Natural killer cell (primary cell): Measurements from ENCODE around the gene PTPRJ. TPM values are rescaled to one million over a fixed set of nuclear protein-coding genes. Genes with fewer than 3 reads are reported as not detected.

ENCODE experiments used
- ATAC-seq, 3 donors: fragments of 150-1000 bp in 2 of 3; fragments of 200-7000 bp in 1 of 3; cut with Tn5 transposase; 1 replicate in 1 of 3; 2 replicates in 2 of 3; pipeline ENCODE4 v1.10.0; 2021; ENCODE audit warnings: mild to moderate bottlenecking in 2 of 3, moderate library complexity in 2 of 3
- DNase-seq, 2 donors: peaks; one replicate each; pipeline versions ENCODE4 v3.0.0 to v3.0.0-alpha.2; 2013 to 2021; ENCODE audit warnings: mixed read lengths in 1 of 2
- H3K27ac ChIP-seq: one replicate; pipeline ENCODE4 v1.5.1; 2013; ENCODE audit warnings: mild to moderate bottlenecking, low read length
- H3K27me3 ChIP-seq: one replicate; pipeline ENCODE4 v1.6.1; 2013; ENCODE audit warnings: low read length; ENCODE audit not compliant: control insufficient read depth, insufficient read depth
- H3K36me3 ChIP-seq: one replicate; pipeline ENCODE4 v1.6.1; 2013; ENCODE audit warnings: low read length; ENCODE audit not compliant: control insufficient read depth, insufficient read depth
- H3K4me1 ChIP-seq: one replicate; pipeline ENCODE4 v1.6.1; 2013; ENCODE audit warnings: low read length; ENCODE audit not compliant: control insufficient read depth, insufficient read depth
- H3K4me3 ChIP-seq: one replicate; pipeline ENCODE4 v1.5.1; 2013; ENCODE audit warnings: low read length
- H3K9me3 ChIP-seq: one replicate; pipeline ENCODE4 v1.6.1; 2013; ENCODE audit warnings: low read length; ENCODE audit not compliant: control insufficient read depth, insufficient read depth
- H3K27ac Mint-ChIP-seq, 2 donors: one replicate each; pipeline ENCODE4 v1.8.0; 2022; ENCODE audit warnings: mild to moderate bottlenecking in 2 of 2, mixed read lengths in 2 of 2, moderate library complexity in 1 of 2
- H3K27me3 Mint-ChIP-seq, 2 donors: one replicate each; pipeline ENCODE4 v1.8.0; 2022; ENCODE audit warnings: low read depth in 2 of 2, mixed read lengths in 2 of 2
- H3K36me3 Mint-ChIP-seq: one replicate; pipeline ENCODE4 v1.8.0; 2022; ENCODE audit warnings: mixed read lengths
- H3K4me1 Mint-ChIP-seq, 2 donors: one replicate each; pipeline ENCODE4 v1.8.0; 2022; ENCODE audit warnings: mixed read lengths in 2 of 2
- H3K4me3 Mint-ChIP-seq: one replicate; pipeline ENCODE4 v1.8.0; 2022; ENCODE audit warnings: mild to moderate bottlenecking, moderate library complexity, mixed read lengths
- H3K9me3 Mint-ChIP-seq, 2 donors: one replicate each; pipeline ENCODE4 v1.8.0; 2022; ENCODE audit warnings: mixed read lengths in 2 of 2
- WGBS: methylation state at CpG from one replicate; pipeline ENCODE4 v1.1.7; 2013; ENCODE audit warnings: missing lambda C conversion rate; ENCODE audit not compliant: insufficient coverage; 5-methylcytosine and 5-hydroxymethylcytosine counted together
- intact Hi-C: fragments of 100-400 bp; cut with micrococcal nuclease; formaldehyde crosslinking; loops from one replicate; pipeline ENCODE4 v1.14.2; 2022
- total RNA-seq, 4 donors: library from RNA; stranded (reverse); fragments of 120-200 nt in 1 of 4; gene quantifications; one replicate each; pipeline versions ENCODE4 v1.2.3 to v1.2.4, GENCODE V29; 2013 to 2022
- TF ChIP-seq, protein P1 (sequence below): fragments of 200-600 bp; IDR thresholded peaks from one replicate; pipeline ENCODE4 v1.8.0; 2022; ENCODE audit warnings: antibody characterized with exemption

Gene PTPRJ
- total RNA-seq, 3 donors from 2014 or later (not counting 1 experiment from before 2014, with no cell fraction given): 110 to 127 (median 111) TPM

DNA sequence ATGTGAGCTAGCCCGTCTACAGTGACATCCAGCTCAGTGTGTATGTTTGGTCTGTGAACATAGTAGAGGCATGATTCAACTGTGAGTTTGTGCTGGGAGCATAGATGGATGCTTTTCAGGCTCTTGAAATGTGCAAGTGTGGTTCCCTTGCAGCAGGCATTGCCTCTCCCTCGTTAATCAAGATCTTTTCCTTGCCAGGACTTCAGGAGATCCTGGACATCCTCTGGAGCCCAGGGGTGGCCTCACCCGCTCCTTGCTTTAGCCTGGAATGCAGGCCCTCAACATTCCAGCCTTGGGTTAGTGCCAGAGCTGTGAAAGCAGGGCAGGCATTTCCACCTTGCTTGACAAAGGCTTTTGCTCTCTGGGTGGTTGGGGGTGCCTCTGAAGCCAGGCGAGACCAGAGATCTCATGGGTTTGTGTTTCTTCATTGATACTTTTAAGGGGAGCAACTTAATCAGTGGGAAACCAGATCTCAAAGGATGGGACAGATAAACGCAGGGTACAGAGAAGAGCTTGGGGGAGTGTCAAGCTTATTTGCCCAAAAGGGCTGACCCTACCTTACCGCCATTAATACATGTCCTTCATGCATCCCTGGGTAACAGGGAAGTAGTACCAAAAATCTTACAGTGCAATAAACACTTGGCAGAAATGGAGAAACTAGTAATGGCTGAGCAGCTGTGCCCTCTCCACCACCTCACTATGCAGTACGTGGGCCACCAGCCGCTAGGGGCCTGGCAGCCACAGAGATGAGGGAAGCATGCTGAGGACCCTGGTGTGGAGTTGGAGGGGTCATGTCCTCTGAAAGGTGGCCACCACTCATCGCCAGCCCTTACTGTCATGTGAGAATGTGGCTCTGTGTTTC lies 72.1 kb downstream of the PTPRJ start:
- ATAC-seq (no peak), DNase-seq (no peak)
- WGBS: 93% methylated on average over 6 of the region's 9 CpGs
- peak overlapping the region; percentile 62 to 86 for H3K27ac Mint-ChIP-seq
- H3K36me3 ChIP-seq: no peaks in the 10 kb centered on the region
- no peaks in the 10 kb centered on the region for H3K9me3 ChIP-seq
- no peaks in the 10 kb centered on the region for H3K9me3 Mint-ChIP-seq
- no peaks in the 10 kb centered on the region for H3K27me3 Mint-ChIP-seq
- no peaks in the 10 kb centered on the region for H3K36me3 Mint-ChIP-seq
- H3K4me1 Mint-ChIP-seq: peaks cover 73 to 79% of the 10 kb centered on the region in 2 donors
- H3K27me3 ChIP-seq: no peaks in the 10 kb centered on the region
- no peak overlapping the region for H3K4me3 Mint-ChIP-seq
- intact Hi-C loops: no loop called here
- TF ChIP-seq, protein P1, sequence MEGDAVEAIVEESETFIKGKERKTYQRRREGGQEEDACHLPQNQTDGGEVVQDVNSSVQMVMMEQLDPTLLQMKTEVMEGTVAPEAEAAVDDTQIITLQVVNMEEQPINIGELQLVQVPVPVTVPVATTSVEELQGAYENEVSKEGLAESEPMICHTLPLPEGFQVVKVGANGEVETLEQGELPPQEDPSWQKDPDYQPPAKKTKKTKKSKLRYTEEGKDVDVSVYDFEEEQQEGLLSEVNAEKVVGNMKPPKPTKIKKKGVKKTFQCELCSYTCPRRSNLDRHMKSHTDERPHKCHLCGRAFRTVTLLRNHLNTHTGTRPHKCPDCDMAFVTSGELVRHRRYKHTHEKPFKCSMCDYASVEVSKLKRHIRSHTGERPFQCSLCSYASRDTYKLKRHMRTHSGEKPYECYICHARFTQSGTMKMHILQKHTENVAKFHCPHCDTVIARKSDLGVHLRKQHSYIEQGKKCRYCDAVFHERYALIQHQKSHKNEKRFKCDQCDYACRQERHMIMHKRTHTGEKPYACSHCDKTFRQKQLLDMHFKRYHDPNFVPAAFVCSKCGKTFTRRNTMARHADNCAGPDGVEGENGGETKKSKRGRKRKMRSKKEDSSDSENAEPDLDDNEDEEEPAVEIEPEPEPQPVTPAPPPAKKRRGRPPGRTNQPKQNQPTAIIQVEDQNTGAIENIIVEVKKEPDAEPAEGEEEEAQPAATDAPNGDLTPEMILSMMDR: no peak
- H3K4me3 ChIP-seq: no peak overlapping the region
- H3K4me1 ChIP-seq: peaks cover 78% of the 10 kb centered on the region
- H3K27ac ChIP-seq: peak overlapping the region; percentile 1

DNA sequence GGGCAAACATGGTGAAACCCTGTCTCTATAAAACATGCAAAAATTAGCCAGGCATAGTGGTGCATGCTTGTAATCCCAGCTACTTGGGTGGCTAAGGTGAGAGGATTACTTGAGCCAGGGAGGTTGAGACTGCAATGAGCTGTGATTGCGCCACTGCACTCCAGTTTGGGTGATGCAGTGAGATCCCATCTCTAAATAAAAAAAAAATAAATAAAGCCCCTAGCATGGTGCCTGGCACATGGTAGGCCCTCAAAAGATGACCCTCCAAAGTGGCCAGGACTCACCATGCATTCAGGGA lies 74.6 kb downstream of the PTPRJ start:
- no peaks in the 10 kb centered on the region for H3K27me3 ChIP-seq
- H3K4me3 ChIP-seq: no peak overlapping the region
- intact Hi-C loops: loop anchor here (2.0 to 5.0 kb wide), 2 partner anchors 42 to 73 kb away; partner anchors contain the start of gene PTPRJ
- WGBS: 100% methylated on average over 1 of the region's 1 CpG
- Mint-ChIP-seq H3K27ac (peak overlapping the region; percentile 89 to 90), H3K9me3 (no peaks in the 10 kb centered on the region), H3K36me3 (no peaks in the 10 kb centered on the region), H3K4me1 (peaks cover 85 to 88% of the 10 kb centered on the region in 2 donors), H3K27me3 (no peaks in the 10 kb centered on the region), H3K4me3 (no peak overlapping the region)
- H3K9me3 ChIP-seq: no peaks in the 10 kb centered on the region
- DNase-seq: no peak
- H3K36me3 ChIP-seq: no peaks in the 10 kb centered on the region
- TF ChIP-seq, protein P1: no peak
- no peak for ATAC-seq
- H3K4me1 ChIP-seq: peaks cover 82% of the 10 kb centered on the region
- H3K27ac ChIP-seq: peak overlapping the region; percentile 51

DNA sequence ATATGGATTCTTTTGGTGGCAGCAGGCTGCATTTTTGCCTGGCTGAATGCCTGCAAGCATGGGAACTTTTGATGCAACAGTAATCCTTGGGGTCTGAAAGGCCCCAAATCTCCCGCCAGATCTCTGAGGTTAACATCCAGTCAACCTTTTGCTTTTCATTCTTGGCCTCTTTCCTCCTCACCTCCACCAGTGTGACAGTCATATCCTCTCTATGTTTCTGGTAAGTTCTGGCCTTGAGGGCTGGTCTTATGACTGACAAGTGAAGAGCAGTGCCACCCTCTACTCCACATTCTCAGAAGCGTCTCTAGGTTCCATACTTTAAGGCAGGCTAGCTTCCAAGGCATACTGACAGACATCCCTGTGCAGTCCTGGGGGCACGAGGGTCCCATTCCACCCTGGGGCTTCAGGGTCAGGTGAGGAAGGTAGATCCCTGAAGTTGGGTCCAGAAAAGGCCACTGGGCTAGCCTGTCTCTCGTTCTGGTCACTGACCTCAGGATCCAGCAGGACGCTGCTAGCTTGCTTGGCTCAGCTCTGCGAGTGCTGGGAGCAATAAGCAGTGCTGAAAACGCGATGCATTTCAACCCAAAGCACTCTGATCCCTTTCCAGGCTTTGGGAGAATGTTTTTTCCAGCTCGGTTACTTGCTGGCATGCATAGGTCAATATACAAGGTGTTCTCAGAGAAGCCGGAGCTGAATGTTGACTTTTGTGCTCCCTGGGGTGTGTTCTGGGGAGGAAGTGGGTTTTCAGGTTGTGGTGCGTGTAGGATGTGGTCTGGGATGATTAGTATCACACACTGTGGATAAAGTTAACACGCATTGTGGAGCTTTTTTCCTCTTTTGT lies 75.2 kb downstream of the PTPRJ start:
- Histone ChIP-seq H3K4me1 (peaks cover 76% of the 10 kb centered on the region), H3K27me3 (no peaks in the 10 kb centered on the region), H3K9me3 (no peaks in the 10 kb centered on the region), H3K27ac (peak overlapping the region; percentile 51), H3K4me3 (no peak overlapping the region), H3K36me3 (no peaks in the 10 kb centered on the region)
- Mint-ChIP-seq H3K4me1 (peaks cover 85 to 88% of the 10 kb centered on the region in 2 donors), H3K4me3 (peak overlapping the region; percentile 57), H3K36me3 (no peaks in the 10 kb centered on the region), H3K9me3 (no peaks in the 10 kb centered on the region), H3K27me3 (no peaks in the 10 kb centered on the region), H3K27ac (peak overlapping the region; percentile 89 to 90)
- ATAC-seq (peak; percentile 66 to 78 (median 69)), DNase-seq (peak; percentile 50 to 81)
- intact Hi-C loops: loop anchor here (2.0 to 5.0 kb wide), 2 partner anchors 43 to 73 kb away; partner anchors contain the start of gene PTPRJ
- WGBS: 11% methylated on average over 12 of the region's 12 CpGs
- TF ChIP-seq, protein P1: no peak
